Liver (tissue), 9 donors: ENCODE measurements around the gene KIR3DL3. TPM values are rescaled to one million over a fixed set of nuclear protein-coding genes. Genes with fewer than 3 reads are reported as not detected.

ENCODE experiments used
- DNase-seq: peaks from one replicate; pipeline ENCODE4 v3.0.0-alpha.2; 2017; ENCODE audit warnings: low spot score
- H3K27ac ChIP-seq, 2 donors: one replicate each; pipeline ENCODE4 v1.7.0; 2013; ENCODE audit warnings: inconsistent platforms in 2 of 2, low read length in 2 of 2, control low read depth in 1 of 2, low read depth in 1 of 2, mild to moderate bottlenecking in 1 of 2
- H3K27me3 ChIP-seq, 4 donors: one replicate each; pipeline versions ENCODE4 v1.6.1 to v1.7.0; 2013; ENCODE audit warnings: low read length in 3 of 4, inconsistent platforms in 1 of 4, mild to moderate bottlenecking in 1 of 4, moderate library complexity in 1 of 4; ENCODE audit not compliant: control insufficient read depth in 4 of 4, insufficient read depth in 4 of 4
- H3K36me3 ChIP-seq, 4 donors: one replicate each; pipeline versions ENCODE4 v1.6.1 to v1.7.0; 2013; ENCODE audit warnings: low read length in 3 of 4, mild to moderate bottlenecking in 3 of 4, low read depth in 1 of 4, moderate library complexity in 1 of 4; ENCODE audit not compliant: control insufficient read depth in 4 of 4, insufficient read depth in 3 of 4
- H3K4me1 ChIP-seq, 4 donors: one replicate each; pipeline versions ENCODE4 v1.6.1 to v1.7.0; 2013; ENCODE audit warnings: low read length in 3 of 4, mild to moderate bottlenecking in 3 of 4, moderate library complexity in 1 of 4; ENCODE audit not compliant: control insufficient read depth in 4 of 4, insufficient read depth in 4 of 4
- H3K4me3 ChIP-seq, 3 donors: one replicate each; pipeline versions ENCODE4 v1.6.1 to v1.7.0; 2013; ENCODE audit warnings: low read length in 3 of 3, control low read depth in 1 of 3, low read depth in 1 of 3, mild to moderate bottlenecking in 1 of 3
- H3K9ac ChIP-seq, 2 donors: one replicate each; pipeline ENCODE4 v1.7.0; 2013; ENCODE audit warnings: low read length in 2 of 2, mild to moderate bottlenecking in 2 of 2, moderate library complexity in 2 of 2, control low read depth in 1 of 2, low read depth in 1 of 2
- H3K9me3 ChIP-seq, 4 donors: one replicate each; pipeline versions ENCODE4 v1.6.1 to v1.7.0; 2013; ENCODE audit warnings: low read length in 3 of 4; ENCODE audit not compliant: control insufficient read depth in 4 of 4
- EGR1 ChIP-seq, 2 donors: IDR thresholded peaks; 2 replicates each; pipeline ENCODE4 v1.6.1; 2016 to 2018; ENCODE audit warnings: antibody characterized with exemption in 2 of 2, low read depth in 2 of 2
- FOXA1 ChIP-seq: IDR thresholded peaks from 2 replicates; pipeline ENCODE4 v1.6.1; 2016; ENCODE audit warnings: antibody characterized with exemption
- FOXA2 ChIP-seq: IDR thresholded peaks from 2 replicates; pipeline ENCODE4 v1.6.1; 2016; ENCODE audit warnings: antibody characterized with exemption
- GABPA ChIP-seq, 2 donors: IDR thresholded peaks in 1 of 2; conservative IDR thresholded peaks in 1 of 2; 2 replicates each; pipeline ENCODE4 v1.6.1; 2016; ENCODE audit warnings: antibody characterized with exemption in 2 of 2, mild to moderate bottlenecking in 1 of 2, moderate library complexity in 1 of 2
- HNF4A ChIP-seq, 2 donors: conservative IDR thresholded peaks; 2 replicates each; pipeline ENCODE4 v1.6.1; 2016; ENCODE audit warnings: antibody characterized with exemption in 2 of 2, mild to moderate bottlenecking in 2 of 2
- HNF4G ChIP-seq: IDR thresholded peaks from 2 replicates; pipeline ENCODE4 v1.6.1; 2016; ENCODE audit warnings: antibody characterized with exemption
- JUND ChIP-seq, 2 donors: IDR thresholded peaks; 2 replicates each; pipeline ENCODE4 v1.6.1; 2016; ENCODE audit warnings: antibody characterized with exemption in 2 of 2
- NR2F2 ChIP-seq: IDR thresholded peaks from 2 replicates; pipeline ENCODE4 v1.6.1; 2016; ENCODE audit warnings: antibody characterized with exemption
- RAD21 ChIP-seq, 2 donors: IDR thresholded peaks; 2 replicates each; pipeline ENCODE4 v1.6.1; 2016; ENCODE audit warnings: antibody characterized with exemption in 2 of 2, mild to moderate bottlenecking in 2 of 2
- RXRA ChIP-seq, 2 donors: IDR thresholded peaks; 2 replicates each; pipeline ENCODE4 v1.6.1; 2017 to 2018; ENCODE audit warnings: antibody characterized with exemption in 2 of 2, mild to moderate bottlenecking in 1 of 2
- SP1 ChIP-seq: IDR thresholded peaks from 2 replicates; pipeline ENCODE4 v1.6.1; 2018; ENCODE audit warnings: antibody characterized with exemption, mild to moderate bottlenecking
- TAF1 ChIP-seq: conservative IDR thresholded peaks from 2 replicates; pipeline ENCODE4 v1.6.1; 2016; ENCODE audit warnings: antibody characterized with exemption, mild to moderate bottlenecking
- YY1 ChIP-seq: IDR thresholded peaks from 2 replicates; pipeline ENCODE4 v1.6.1; 2016; ENCODE audit warnings: antibody characterized with exemption, mild to moderate bottlenecking
- WGBS: extraction: QIAGEN DNeasy Blood & Tissue Kit; methylation state at CpG from one replicate; pipeline ENCODE4 v1.1.7; 2013; 5-methylcytosine and 5-hydroxymethylcytosine counted together
- polyA plus RNA-seq, 2 donors: library from polyadenylated mRNA; stranded (reverse) in 1 of 2; unstranded in 1 of 2; fragments of 200-250 nt in 1 of 2; fragments of >200 nt in 1 of 2; fragmentation: Nextera tagmentation in 1 of 2; extraction: Ambion mirVana in 1 of 2; gene quantifications; one replicate each; pipeline versions ENCODE4 v1.2.1 to v1.2.3, GENCODE V29; 2013 to 2015
- total RNA-seq, 2 donors: library from RNA; depleted of rRNA; stranded (reverse); fragments of >200 nt; gene quantifications; one replicate each; pipeline ENCODE4 v1.2.3, GENCODE V29; 2014
- TF ChIP-seq, protein P1 (sequence below): IDR thresholded peaks from 2 replicates; pipeline ENCODE4 v1.6.1; 2016; ENCODE audit warnings: antibody characterized with exemption
- TF ChIP-seq, protein P2 (sequence below): fragments of 150-350 bp; IDR thresholded peaks from 2 replicates; pipeline ENCODE4 v1.5.1; 2017; ENCODE audit warnings: improper control_type of control experiment, low read depth, low read length; ENCODE audit not compliant: missing input control
- TF ChIP-seq, protein P3 (sequence below): IDR thresholded peaks from 2 replicates; pipeline ENCODE4 v1.6.1; 2016; ENCODE audit warnings: antibody characterized with exemption, mild to moderate bottlenecking
- TF ChIP-seq, protein P4 (sequence below): IDR thresholded peaks from 2 replicates; pipeline ENCODE4 v1.6.1; 2016; ENCODE audit warnings: antibody characterized with exemption
- TF ChIP-seq, protein P5 (sequence below): IDR thresholded peaks from 2 replicates; pipeline ENCODE4 v1.6.1; 2016; ENCODE audit warnings: antibody characterized with exemption
- donor health status: healthy.
- donor health status: healthy.
- donor health status: healthy.
- donor health status: healthy.
- donor health status: healthy.

The KIR3DL3 gene
- total and polyA plus RNA-seq, 4 donors, result 0.05 TPM; not detected in 3

DNA sequence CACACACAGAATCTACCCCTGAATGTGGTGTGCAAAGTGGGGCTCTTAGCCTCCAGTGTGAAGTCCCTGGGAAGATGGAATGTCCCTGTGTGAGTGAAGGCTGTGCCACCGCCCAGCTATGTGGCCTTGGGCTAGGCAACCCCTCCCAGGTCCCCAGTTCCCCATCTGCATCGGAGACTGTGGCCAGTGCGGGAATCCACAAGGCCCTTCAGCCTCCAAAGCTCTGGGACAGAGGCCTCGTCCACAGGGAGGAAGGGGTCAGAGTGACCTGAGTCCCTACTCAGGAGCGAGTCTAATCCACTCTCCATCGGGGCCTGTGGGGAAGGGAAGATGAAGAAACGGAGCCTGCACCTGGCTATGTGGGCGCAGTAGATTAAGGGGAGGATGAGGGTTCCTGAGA is 19.3 kb upstream of the KIR3DL3 start:
- no peaks in the 10 kb centered on the region for H3K36me3 ChIP-seq
- no peak overlapping the region for H3K9ac ChIP-seq
- TF ChIP-seq HNF4G (no peak), RXRA (IDR thresholded peaks at IDR 0.05) (no peak), GABPA (IDR thresholded peaks at IDR 0.05 in 1 of 2, conservative IDR thresholded peaks at IDR 0.05 in 1 of 2) (no peak), SP1 (no peak), FOXA1 (no peak), NR2F2 (no peak), JUND (IDR thresholded peaks at IDR 0.05) (no peak), HNF4A (conservative IDR thresholded peaks at IDR 0.05) (no peak), YY1 (no peak), TAF1 (no peak), EGR1 (IDR thresholded peaks at IDR 0.05; ENCODE audit: low read depth in 2 of 2) (no peak), RAD21 (IDR thresholded peaks at IDR 0.05) (no peak), FOXA2 (no peak)
- TF ChIP-seq, protein P1, sequence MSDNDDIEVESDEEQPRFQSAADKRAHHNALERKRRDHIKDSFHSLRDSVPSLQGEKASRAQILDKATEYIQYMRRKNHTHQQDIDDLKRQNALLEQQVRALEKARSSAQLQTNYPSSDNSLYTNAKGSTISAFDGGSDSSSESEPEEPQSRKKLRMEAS, result no peak
- TF ChIP-seq, protein P2, sequence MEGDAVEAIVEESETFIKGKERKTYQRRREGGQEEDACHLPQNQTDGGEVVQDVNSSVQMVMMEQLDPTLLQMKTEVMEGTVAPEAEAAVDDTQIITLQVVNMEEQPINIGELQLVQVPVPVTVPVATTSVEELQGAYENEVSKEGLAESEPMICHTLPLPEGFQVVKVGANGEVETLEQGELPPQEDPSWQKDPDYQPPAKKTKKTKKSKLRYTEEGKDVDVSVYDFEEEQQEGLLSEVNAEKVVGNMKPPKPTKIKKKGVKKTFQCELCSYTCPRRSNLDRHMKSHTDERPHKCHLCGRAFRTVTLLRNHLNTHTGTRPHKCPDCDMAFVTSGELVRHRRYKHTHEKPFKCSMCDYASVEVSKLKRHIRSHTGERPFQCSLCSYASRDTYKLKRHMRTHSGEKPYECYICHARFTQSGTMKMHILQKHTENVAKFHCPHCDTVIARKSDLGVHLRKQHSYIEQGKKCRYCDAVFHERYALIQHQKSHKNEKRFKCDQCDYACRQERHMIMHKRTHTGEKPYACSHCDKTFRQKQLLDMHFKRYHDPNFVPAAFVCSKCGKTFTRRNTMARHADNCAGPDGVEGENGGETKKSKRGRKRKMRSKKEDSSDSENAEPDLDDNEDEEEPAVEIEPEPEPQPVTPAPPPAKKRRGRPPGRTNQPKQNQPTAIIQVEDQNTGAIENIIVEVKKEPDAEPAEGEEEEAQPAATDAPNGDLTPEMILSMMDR, result no peak
- TF ChIP-seq, protein P3, sequence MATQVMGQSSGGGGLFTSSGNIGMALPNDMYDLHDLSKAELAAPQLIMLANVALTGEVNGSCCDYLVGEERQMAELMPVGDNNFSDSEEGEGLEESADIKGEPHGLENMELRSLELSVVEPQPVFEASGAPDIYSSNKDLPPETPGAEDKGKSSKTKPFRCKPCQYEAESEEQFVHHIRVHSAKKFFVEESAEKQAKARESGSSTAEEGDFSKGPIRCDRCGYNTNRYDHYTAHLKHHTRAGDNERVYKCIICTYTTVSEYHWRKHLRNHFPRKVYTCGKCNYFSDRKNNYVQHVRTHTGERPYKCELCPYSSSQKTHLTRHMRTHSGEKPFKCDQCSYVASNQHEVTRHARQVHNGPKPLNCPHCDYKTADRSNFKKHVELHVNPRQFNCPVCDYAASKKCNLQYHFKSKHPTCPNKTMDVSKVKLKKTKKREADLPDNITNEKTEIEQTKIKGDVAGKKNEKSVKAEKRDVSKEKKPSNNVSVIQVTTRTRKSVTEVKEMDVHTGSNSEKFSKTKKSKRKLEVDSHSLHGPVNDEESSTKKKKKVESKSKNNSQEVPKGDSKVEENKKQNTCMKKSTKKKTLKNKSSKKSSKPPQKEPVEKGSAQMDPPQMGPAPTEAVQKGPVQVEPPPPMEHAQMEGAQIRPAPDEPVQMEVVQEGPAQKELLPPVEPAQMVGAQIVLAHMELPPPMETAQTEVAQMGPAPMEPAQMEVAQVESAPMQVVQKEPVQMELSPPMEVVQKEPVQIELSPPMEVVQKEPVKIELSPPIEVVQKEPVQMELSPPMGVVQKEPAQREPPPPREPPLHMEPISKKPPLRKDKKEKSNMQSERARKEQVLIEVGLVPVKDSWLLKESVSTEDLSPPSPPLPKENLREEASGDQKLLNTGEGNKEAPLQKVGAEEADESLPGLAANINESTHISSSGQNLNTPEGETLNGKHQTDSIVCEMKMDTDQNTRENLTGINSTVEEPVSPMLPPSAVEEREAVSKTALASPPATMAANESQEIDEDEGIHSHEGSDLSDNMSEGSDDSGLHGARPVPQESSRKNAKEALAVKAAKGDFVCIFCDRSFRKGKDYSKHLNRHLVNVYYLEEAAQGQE, result no peak
- TF ChIP-seq, protein P4, sequence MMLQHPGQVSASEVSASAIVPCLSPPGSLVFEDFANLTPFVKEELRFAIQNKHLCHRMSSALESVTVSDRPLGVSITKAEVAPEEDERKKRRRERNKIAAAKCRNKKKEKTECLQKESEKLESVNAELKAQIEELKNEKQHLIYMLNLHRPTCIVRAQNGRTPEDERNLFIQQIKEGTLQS, result no peak
- TF ChIP-seq, protein P5, sequence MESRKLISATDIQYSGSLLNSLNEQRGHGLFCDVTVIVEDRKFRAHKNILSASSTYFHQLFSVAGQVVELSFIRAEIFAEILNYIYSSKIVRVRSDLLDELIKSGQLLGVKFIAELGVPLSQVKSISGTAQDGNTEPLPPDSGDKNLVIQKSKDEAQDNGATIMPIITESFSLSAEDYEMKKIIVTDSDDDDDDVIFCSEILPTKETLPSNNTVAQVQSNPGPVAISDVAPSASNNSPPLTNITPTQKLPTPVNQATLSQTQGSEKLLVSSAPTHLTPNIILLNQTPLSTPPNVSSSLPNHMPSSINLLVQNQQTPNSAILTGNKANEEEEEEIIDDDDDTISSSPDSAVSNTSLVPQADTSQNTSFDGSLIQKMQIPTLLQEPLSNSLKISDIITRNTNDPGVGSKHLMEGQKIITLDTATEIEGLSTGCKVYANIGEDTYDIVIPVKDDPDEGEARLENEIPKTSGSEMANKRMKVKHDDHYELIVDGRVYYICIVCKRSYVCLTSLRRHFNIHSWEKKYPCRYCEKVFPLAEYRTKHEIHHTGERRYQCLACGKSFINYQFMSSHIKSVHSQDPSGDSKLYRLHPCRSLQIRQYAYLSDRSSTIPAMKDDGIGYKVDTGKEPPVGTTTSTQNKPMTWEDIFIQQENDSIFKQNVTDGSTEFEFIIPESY, result no peak
- 74% methylated on average over 8 of the region's 8 CpGs for WGBS
- H3K27me3 ChIP-seq, result peaks cover 0 to 8% (median 0%) of the 10 kb centered on the region in 4 donors
- no peaks in the 10 kb centered on the region for H3K9me3 ChIP-seq
- no peaks in the 10 kb centered on the region for H3K4me1 ChIP-seq
- no peak overlapping the region for H3K27ac ChIP-seq
- H3K4me3 ChIP-seq, result no peak overlapping the region
- DNase-seq, result no peak
